ENCODE measurements around the gene SAMD13.

The SAMD13 gene

GRCh38 chr1:84301004-84301784 lies at the start of gene SAMD13:
Gene SAMD13 (plus strand): TSS chr1:84301708. CDS start chr1:84303235, 1,527 bp downstream.
- DNase-seq = peak; percentile 50 to 63 (median 57)

DNA sequence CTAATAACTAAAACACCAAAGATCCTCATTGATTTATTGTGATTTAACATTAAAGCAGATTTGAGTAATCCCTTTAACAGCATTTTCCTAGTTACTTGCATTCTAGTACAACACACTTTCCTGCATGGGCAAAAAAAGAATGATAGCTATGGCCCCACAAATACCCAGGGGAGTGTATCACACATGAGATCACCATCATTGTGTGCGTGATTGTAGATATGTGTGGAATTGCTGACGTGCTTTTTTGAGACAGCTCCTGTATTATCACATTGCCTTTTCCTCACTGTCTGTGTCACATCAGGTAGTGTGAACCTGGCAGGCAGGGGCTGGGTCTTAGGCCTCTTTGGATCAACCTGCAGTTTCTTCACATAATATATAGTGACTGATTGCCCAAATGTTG lies 48.5 kb upstream of the SAMD13 start:
- DNase-seq = no peak

DNA sequence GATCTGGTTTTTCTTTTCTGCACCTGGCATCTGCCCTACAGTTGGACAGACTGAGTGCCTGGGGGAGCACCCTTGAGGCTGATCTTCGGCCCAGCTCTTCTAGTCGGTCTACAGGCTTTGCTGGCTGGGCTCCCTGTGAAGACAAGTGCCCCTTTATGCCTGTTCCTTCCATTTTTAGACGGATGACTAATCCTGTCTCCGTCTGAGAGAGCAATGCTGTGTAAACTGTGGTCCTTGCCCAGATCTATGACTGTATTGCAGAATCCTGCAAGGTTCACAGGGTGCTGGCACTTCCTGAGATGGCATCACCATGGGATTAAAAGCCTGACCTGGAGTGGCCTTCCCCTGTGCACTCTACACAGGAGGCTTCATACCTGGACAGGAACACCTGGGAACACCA lies 47.6 kb upstream of the SAMD13 start:
- DNase-seq = no peak

DNA sequence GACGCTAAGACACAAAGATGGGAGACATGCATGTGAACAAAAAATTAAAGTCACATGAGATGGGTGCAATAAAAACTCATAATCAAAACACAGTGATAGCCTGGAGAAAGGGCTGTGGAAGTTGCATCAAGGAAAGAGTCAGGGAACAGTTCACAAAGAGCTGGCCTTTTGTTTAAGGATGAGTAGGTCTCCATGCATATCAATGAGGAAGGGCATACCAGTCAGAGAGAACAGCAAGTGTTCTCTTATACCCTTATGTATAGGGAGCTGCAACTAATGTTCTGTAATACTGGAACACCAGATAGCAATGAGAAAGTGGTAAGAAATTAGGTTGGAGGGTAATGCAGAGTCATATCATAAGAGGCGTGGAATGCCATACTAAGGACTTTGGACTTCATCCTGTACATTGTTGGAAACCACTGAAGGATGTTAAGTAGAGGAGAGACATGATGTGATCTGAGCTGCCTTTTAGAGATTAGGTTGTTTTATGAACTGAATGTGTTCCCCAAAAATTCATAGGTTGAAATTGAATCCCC lies 46.7 kb upstream of the SAMD13 start:
- DNase-seq = no peak

GRCh38 chr1:84255582-84255981 lies 45.9 kb upstream of the SAMD13 start:
- DNase-seq = no peak

DNA sequence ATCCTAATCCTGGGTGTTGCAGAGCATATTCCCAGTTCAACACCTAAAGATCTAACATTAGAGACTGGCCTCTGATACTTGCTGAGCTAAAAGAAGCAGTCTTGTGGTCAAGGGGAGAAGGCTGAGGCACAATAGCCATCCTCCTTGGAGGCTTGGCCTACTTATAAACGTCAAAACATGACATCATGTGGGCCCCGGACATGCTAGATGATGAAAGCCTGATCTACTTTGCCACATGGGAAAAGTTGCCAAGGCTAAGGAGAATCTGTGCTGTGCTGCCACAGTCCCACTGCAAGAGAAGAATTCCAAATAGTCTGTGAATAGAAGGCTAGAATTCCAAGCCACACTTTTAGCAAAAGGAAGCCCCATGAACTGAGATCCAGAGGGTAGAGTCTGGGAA lies 43.9 kb upstream of the SAMD13 start:
- no peak for DNase-seq

DNA sequence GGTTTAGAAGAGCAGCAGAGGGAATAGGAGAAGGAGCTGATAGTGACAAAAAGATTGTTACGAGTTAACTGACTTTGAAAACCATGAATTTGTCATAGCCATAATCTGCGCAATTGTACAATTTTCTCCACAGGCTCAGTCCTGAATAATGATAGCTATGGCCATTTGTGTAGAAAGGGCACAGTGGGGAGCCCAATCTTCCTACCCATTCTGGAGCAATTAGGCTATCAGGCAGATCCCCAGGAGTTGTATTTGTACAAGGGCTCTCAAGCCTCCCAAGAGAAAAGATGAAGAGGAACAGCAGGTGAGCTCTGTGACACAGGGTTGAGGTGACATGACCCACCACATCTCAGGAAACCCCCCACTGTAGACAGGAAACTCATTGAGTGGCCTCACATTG lies 42.1 kb upstream of the SAMD13 start:
- no peak for DNase-seq

DNA sequence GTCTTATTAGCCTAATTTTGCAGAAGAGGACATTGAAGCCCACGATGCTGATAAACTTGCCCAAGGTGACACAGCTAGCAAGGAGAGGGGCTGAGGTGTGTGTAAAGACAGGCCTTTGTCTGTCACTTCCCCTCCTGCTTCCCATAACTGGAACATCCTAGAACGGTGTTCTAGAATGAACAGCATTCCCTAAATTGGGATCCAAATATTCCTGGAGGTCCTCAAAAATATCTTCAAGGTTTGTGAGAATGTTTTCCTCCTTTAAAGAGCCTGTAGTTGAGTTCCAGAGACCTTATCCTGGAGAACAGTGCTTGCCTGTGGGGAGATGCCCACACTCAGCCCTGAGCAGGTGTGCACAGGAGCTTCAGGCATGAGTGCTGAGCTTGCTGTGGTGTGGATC lies 41.5 kb upstream of the SAMD13 start:
- no peak for DNase-seq

GRCh38 chr1:84260852-84261518 lies 40.5 kb upstream of the SAMD13 start:
- no peak for DNase-seq

- DNase-seq = no peak
These were observed 36.5 kb upstream of the SAMD13 start for GRCh38 chr1:84264961-84265360.

DNA sequence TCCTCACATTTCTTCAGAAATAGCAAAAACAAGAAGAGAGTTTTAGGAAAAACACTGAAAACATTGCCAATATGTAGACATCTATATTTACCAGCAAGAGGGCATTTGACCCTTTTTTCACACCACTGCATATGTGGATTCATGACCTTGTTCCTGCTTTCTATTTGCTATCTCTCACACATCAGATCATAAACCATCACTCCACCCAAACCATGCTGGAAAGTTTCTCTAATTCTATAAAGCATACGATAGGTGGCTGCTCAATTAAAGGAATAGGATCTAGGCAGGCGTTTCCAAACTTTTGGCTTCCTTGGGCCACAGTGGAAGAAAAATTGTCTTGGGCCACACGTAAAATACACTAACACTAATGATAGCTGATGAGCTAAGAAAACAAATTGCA lies 35.6 kb upstream of the SAMD13 start:
- DNase-seq = no peak

DNA sequence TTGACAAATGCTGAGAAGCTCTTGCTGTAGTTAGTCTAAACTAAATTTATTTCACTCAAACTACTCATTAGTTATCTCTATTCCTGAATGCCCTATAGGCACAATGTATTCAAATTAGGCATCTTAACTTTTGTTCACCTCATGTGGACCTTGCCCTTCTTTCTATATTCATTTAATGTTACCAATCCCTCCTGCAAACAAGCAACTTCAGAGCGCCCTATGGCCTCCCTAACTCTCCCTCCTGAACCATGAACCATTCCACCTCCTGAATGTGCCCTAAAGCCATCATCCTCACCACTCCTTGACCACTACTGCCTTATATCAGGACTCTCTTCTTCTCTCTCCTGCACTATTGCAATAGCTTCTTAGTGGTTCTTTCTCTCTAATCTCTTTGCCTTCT lies 34.8 kb upstream of the SAMD13 start:
- no peak for DNase-seq

DNA sequence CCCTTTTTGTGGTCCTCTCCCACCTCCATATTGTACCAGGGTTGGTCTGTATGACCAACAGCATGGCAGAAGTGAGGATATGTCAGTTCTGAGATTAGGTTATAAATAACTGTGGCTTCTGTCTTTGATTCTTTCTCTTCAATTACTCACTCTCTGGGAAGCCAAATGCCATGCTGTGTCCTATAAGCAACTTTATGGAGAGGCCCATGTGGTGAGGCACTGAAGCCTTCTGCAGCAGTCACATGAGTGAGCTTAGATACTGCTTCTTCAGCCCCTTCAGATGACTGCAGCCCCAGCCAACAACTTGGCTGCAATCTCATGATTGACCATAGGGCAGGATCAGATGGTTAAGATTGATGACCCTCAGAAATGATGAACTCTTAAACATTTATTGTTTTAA lies 34.0 kb upstream of the SAMD13 start:
- no peak for DNase-seq

- no peak for DNase-seq
These were observed 33.2 kb upstream of the SAMD13 start for GRCh38 chr1:84268346-84268745.

DNA sequence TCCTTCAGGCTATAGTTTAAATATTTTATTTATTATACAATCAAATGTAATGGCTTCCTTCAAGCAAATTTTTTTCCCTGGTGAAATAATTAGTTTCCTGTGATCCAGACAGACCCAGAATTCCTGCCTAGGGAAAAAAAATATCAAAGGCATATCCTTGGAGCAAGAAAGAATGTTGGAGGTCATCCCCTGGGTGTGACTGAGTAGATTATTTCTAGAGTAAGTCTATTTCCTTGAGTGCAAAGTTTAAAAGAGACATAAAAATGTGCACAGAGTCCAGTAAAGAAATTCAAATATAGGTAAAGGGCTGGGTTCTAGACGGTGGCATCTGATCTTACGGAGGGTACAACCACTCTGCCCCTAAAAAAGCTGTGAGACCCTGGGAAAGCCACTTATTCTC lies 32.2 kb upstream of the SAMD13 start:
- no peak for DNase-seq

GRCh38 chr1:84271441-84272151 lies 29.9 kb upstream of the SAMD13 start:
- DNase-seq = peak; percentile 25 to 41 (median 39)

- no peak for DNase-seq
These were observed 29.1 kb upstream of the SAMD13 start for GRCh38 chr1:84272401-84272800.

DNA sequence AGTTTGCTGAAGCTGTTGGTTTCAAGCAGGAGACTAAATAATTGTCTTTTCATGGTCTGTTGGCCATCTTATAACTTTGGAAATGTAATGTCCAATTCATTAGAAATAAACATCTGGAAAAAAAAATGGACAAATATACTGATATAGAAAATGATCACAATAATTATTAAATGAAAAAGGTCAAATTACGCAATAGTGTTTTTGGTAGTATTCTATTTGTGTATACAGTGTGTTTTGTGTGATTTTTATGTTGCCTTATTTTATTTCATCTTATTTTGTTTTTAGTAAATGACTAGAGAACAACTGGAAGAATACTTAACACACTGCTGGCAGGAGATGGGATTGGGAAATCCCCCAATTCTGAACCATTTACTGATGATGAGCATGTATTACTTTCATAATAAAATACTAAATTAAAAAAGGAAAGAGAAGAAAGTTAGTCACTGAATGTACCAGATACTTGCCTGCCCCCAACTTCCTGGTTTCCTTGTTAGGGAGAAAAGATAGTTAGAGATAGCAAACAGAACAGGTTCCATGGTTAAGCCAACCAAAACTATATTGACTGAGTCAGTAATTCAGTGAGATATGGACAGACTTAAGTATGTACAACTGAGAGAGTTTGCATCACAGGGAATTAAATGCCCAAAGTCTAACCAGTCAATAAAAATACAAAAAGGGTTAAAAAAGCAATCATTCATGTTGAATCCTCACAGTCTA lies 24.0 kb upstream of the SAMD13 start:
- peak in 1 of 3 donors; percentile 23 for DNase-seq

- no peak for DNase-seq
These were observed 22.6 kb upstream of the SAMD13 start for GRCh38 chr1:84278905-84279304.

DNA sequence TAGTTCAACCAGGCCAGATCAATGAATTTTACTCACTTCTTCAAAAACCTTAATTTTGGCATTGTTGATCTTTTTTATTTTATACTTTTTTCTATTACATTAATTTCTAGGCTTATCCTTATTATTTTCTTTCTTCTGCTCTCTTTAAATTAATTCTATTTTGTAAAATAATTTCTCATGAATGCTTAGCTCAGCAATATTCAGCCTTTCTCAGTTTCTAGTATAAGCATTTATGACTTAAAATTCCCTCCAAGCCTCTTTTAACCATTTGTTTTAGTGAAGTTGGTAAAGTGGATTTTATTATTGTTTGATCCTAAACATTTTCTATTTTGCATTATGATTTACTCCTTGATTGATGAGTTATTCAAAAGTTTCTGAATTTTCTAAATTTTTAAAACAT lies 20.6 kb upstream of the SAMD13 start:
- no peak for DNase-seq

- no peak for DNase-seq
These were observed 18.7 kb upstream of the SAMD13 start for GRCh38 chr1:84282780-84283333.

DNA sequence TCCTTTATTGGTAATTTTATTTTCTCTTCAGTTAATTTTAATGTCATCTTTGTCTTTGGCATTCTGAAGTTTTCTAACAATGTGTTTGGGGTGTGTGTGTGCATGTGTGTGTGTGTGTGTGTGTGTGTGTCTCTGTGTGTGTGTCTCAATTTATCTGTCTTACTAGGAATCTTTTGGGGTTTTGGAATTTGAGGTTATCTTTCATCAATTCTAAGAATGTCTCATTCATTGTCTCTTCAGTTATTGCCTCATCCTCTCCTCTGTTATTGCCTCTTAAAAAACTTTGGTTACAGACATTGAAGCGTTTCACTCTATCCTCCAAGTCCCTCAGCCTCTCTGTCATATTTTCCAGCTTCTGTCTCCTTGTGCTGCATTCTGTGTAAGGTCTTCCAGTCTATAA lies 18.1 kb upstream of the SAMD13 start:
- DNase-seq = no peak

DNA sequence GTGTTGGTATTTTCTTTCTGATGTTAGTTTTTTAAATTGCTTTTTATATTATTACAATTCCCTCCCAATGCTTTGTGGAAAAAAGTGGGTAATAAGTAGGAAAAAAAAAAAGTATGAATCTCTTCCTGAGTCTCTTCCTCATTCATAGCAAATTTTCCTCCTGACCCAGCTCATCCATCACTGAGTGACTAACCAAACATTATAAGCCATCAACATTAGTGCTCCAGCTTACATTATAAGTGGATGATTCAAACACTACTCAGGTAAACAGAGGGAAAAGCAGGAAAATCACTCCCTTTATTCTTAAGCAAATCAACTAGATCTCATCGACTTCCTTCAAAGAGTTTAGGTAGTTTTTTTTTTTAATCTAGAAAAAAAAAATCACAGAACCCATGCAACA lies 15.4 kb upstream of the SAMD13 start:
- DNase-seq = no peak

Measured in suppressor macrophage treated with lipopolysaccharide for 1 hour (primary cell).